SK-N-SH (cell line): Measurements from ENCODE around the gene CDH4. TPM values are rescaled to one million over a fixed set of nuclear protein-coding genes. Genes with fewer than 3 reads are reported as not detected.

Experiments
- CTCF ChIA-PET: fragments of 300-600, 350-600 bp; formaldehyde crosslinking; extraction: SDS; loops from one replicate; lab custom pipeline; 2021; lab: Yijun Ruan, JAX
- POLR2A ChIA-PET: fragments of 350-600 bp; sonication (Branson Sonifier 250); formaldehyde crosslinking; extraction: SDS; loops from one replicate; lab custom pipeline; 2020; ENCODE audit warnings: antibody characterized with exemption, inconsistent platforms; lab: Yijun Ruan, JAX
- DNase-seq: peaks from one replicate; pipeline ENCODE4 v3.0.0; 2012
- H2AFZ ChIP-seq: fragments of 200-600 bp; sonication (generic); 2 replicates; pipeline ENCODE4 v1.8.1; 2016; ENCODE audit warnings: antibody characterized with exemption, mild to moderate bottlenecking, low read depth
- H3F3A ChIP-seq: fragments of 200-600 bp; sonication (generic); replicated peaks from 2 replicates; pipeline ENCODE3; 2016; ENCODE audit warnings: antibody characterized with exemption, mild to moderate bottlenecking; ENCODE audit not compliant: insufficient read depth
- H3K27ac ChIP-seq, 2 experiments: fragments of 200-500 bp in 1 of 2; fragments of 200-600 bp in 1 of 2; sonication (Bioruptor generic) in 1 of 2; sonication (generic), shearing (Covaris generic) in 1 of 2; 2 replicates each; pipeline versions ENCODE4 v1.5.1 to v1.6.1; 2014 to 2016; ENCODE audit warnings: low read depth in 2 of 2, inconsistent platforms in 1 of 2, low read length in 1 of 2, mild to moderate bottlenecking in 1 of 2, mixed read lengths in 1 of 2
- H3K27me3 ChIP-seq: fragments of 200-600 bp; sonication (generic), shearing (Covaris generic); 2 replicates; pipeline ENCODE4 v1.6.1; 2016; ENCODE audit warnings: mixed run types; ENCODE audit not compliant: insufficient read depth
- H3K36me3 ChIP-seq, 2 experiments: fragments of 200-500 bp in 1 of 2; fragments of 200-600 bp in 1 of 2; sonication (Bioruptor generic) in 1 of 2; sonication (generic) in 1 of 2; replicated peaks in 1 of 2; 2 replicates each; pipeline versions ENCODE3 to v1.5.1; 2014 to 2016; ENCODE audit warnings: low read length in 1 of 2, mild to moderate bottlenecking in 1 of 2; ENCODE audit not compliant: insufficient read depth in 2 of 2, control insufficient read depth in 1 of 2
- H3K4me1 ChIP-seq, 2 experiments: fragments of 200-500 bp in 1 of 2; fragments of 200-600 bp in 1 of 2; sonication (Bioruptor generic) in 1 of 2; sonication (generic), shearing (Covaris generic) in 1 of 2; 2 replicates each; pipeline versions ENCODE4 v1.5.1 to v1.6.1; 2014 to 2016; ENCODE audit warnings: low read depth in 1 of 2, low read length in 1 of 2, mixed run types in 1 of 2; ENCODE audit not compliant: insufficient read depth in 2 of 2, control insufficient read depth in 1 of 2
- H3K4me2 ChIP-seq: fragments of 200-600 bp; sonication (generic), shearing (Covaris generic); 2 replicates; pipeline ENCODE4 v1.6.1; 2017; ENCODE audit warnings: mixed run types
- H3K4me3 ChIP-seq, 2 experiments: fragments of 200-500 bp in 1 of 2; fragments of 200-600 bp in 1 of 2; sonication (Bioruptor generic) in 1 of 2; sonication (generic), shearing (Covaris generic) in 1 of 2; 2 replicates each; pipeline versions ENCODE4 v1.5.1 to v1.8.1; 2014 to 2016; ENCODE audit warnings: low read depth in 2 of 2, inconsistent platforms in 1 of 2, low read length in 1 of 2, mild to moderate bottlenecking in 1 of 2, mixed read lengths in 1 of 2, moderate library complexity in 1 of 2
- H3K79me2 ChIP-seq: fragments of 200-600 bp; sonication (generic); 2 replicates; pipeline ENCODE4 v1.8.1; 2017; ENCODE audit warnings: mild to moderate bottlenecking; ENCODE audit not compliant: insufficient read depth
- H3K9ac ChIP-seq: fragments of 200-600 bp; sonication (generic); 2 replicates; pipeline ENCODE4 v1.6.1; 2017; ENCODE audit warnings: mixed run types
- H3K9me2 ChIP-seq: fragments of 200-600 bp; sonication (generic); 2 replicates; pipeline ENCODE4 v1.6.1; 2017; ENCODE audit warnings: mixed run types
- H3K9me3 ChIP-seq: fragments of 200-600 bp; sonication (generic); 2 replicates; pipeline ENCODE4 v1.6.1; 2017; ENCODE audit warnings: mixed run types, mild to moderate bottlenecking, moderate library complexity
- H4K20me1 ChIP-seq: fragments of 200-600 bp; sonication (generic); 2 replicates; pipeline ENCODE4 v1.6.1; 2017; ENCODE audit warnings: mild to moderate bottlenecking, mixed run types; ENCODE audit not compliant: insufficient read depth
- ELF1 ChIP-seq: IDR thresholded peaks from 2 replicates; pipeline ENCODE4 v1.4.0; 2012
- EP300 ChIP-seq, 2 experiments: IDR thresholded peaks; 2 replicates each; pipeline versions ENCODE4 v1.4.0 to v1.6.1; 2012; ENCODE audit warnings: borderline replicate concordance in 1 of 2, low read depth in 1 of 2, low read length in 1 of 2
- EZH2phosphoT487 ChIP-seq: fragments of 200-600 bp; sonication (generic); IDR thresholded peaks from 2 replicates; pipeline ENCODE4 v1.6.1; 2017; ENCODE audit warnings: low read depth, mixed run types, mild to moderate bottlenecking, antibody characterized with exemption, moderate library complexity, borderline replicate concordance
- FOSL2 ChIP-seq: IDR thresholded peaks from 2 replicates; pipeline ENCODE4 v1.4.0; 2012; ENCODE audit warnings: low read depth, mild to moderate bottlenecking, moderate library complexity, borderline replicate concordance
- FOXJ3 ChIP-seq: sonication (generic); formaldehyde crosslinking; IDR thresholded peaks from 2 replicates; pipeline ENCODE4 v1.5.1; 2020; ENCODE audit warnings: mild to moderate bottlenecking, missing genetic modification reagents
- FOXM1 ChIP-seq: IDR thresholded peaks from 2 replicates; pipeline ENCODE4 v1.4.0; 2012; ENCODE audit warnings: low read depth, mild to moderate bottlenecking
- MXI1 ChIP-seq: IDR thresholded peaks from 2 replicates; pipeline ENCODE4 v1.6.1; 2012; ENCODE audit warnings: mild to moderate bottlenecking, low read depth, low read length, improper control_type of control experiment
- NFIC ChIP-seq: IDR thresholded peaks from 2 replicates; pipeline ENCODE4 v1.4.0; 2012; ENCODE audit warnings: borderline replicate concordance
- RAD21 ChIP-seq: IDR thresholded peaks from 2 replicates; pipeline ENCODE4 v1.6.1; 2012; ENCODE audit warnings: mild to moderate bottlenecking, low read length
- RCOR1 ChIP-seq: fragments of 150-350 bp; IDR thresholded peaks from 2 replicates; pipeline ENCODE4 v1.6.1; 2017; ENCODE audit warnings: antibody characterized with exemption, low read length
- RXRA ChIP-seq: IDR thresholded peaks from 2 replicates; pipeline ENCODE4 v1.4.0; 2012; ENCODE audit warnings: low read depth, mild to moderate bottlenecking, borderline replicate concordance
- SIN3A ChIP-seq: IDR thresholded peaks from 2 replicates; pipeline ENCODE4 v1.6.1; 2012; ENCODE audit warnings: low read depth, mild to moderate bottlenecking, low read length, moderate library complexity, borderline replicate concordance
- SMC3 ChIP-seq: IDR thresholded peaks from 2 replicates; pipeline ENCODE4 v1.6.1; 2012; ENCODE audit warnings: low read depth, low read length, improper control_type of control experiment
- TEAD4 ChIP-seq: IDR thresholded peaks from 2 replicates; pipeline ENCODE4 v1.4.0; 2012; ENCODE audit warnings: mild to moderate bottlenecking, borderline replicate concordance; ENCODE audit not compliant: insufficient read depth
- whole genome bisulfite sequencing: methylation state at CpG from one replicate; pipeline ENCODE4 v1.1.6; 2017; ENCODE audit warnings: low lambda C conversion rate; 5-methylcytosine and 5-hydroxymethylcytosine counted together
- polyA plus RNA-seq, 3 experiments: library from polyadenylated mRNA; depleted of rRNA; stranded (reverse); fragments of >200 nt; gene quantifications; 2 replicates each; pipeline ENCODE4 v1.2.3, GENCODE V29; 2012
- TF ChIP-seq, protein P1 (sequence below): IDR thresholded peaks from 2 replicates; pipeline ENCODE4 v1.4.0; 2012; ENCODE audit warnings: low read depth, borderline replicate concordance
- TF ChIP-seq, protein P2 (sequence below): fragments of 200-600 bp; sonication (generic); IDR thresholded peaks from 2 replicates; pipeline ENCODE4 v1.6.1; 2017; ENCODE audit warnings: antibody characterized with exemption, mild to moderate bottlenecking, moderate library complexity

Gene CDH4
- polyA plus RNA-seq, 1 of the 3 experiments (the other 2 are of a cell fraction), result not detected

DNA sequence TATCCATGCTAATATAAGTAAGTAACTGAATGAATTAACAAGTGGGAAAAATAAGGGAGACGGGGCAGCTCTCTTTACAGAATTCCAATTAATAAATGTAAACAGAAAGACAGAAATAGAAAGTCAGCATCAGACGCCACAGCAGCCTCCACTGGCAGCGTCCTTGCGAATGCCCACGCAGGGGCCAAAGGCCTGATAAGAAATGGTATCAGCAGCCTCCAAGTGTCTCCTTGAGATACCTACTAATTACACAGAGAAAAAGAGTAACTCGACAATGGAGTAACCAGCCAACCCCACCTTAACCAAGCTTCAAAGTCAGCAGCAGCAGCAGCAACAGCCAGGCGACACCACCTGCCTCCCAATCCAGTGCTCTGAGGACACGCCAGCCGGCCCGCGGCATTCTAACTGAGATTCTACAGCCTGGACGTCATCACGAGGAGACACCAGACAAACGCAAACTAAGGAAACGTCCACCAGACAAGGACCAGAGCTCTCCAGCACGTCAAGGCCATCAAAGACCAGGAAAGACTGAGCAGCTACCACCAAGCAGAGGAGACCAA lies 734.8 kb downstream of the CDH4 start:
- H3K4me1 ChIP-seq, result no peaks in the 10 kb centered on the region
- H3K79me2 ChIP-seq, result no peaks in the 10 kb centered on the region
- no peaks in the 10 kb centered on the region for H3K9me2 ChIP-seq
- no peak overlapping the region for H3K4me2 ChIP-seq
- no peak for TF ChIP-seq FOXJ3
- TF ChIP-seq SIN3A, result no peak
- TF ChIP-seq FOSL2, result no peak
- TF ChIP-seq SMC3, result no peak
- TF ChIP-seq EP300 (IDR thresholded peaks at IDR 0.05; ENCODE audit: borderline replicate concordance in 1 of 2, low read depth in 1 of 2, low read length in 1 of 2), result no peak
- TF ChIP-seq RCOR1, result no peak
- TF ChIP-seq, protein P1, sequence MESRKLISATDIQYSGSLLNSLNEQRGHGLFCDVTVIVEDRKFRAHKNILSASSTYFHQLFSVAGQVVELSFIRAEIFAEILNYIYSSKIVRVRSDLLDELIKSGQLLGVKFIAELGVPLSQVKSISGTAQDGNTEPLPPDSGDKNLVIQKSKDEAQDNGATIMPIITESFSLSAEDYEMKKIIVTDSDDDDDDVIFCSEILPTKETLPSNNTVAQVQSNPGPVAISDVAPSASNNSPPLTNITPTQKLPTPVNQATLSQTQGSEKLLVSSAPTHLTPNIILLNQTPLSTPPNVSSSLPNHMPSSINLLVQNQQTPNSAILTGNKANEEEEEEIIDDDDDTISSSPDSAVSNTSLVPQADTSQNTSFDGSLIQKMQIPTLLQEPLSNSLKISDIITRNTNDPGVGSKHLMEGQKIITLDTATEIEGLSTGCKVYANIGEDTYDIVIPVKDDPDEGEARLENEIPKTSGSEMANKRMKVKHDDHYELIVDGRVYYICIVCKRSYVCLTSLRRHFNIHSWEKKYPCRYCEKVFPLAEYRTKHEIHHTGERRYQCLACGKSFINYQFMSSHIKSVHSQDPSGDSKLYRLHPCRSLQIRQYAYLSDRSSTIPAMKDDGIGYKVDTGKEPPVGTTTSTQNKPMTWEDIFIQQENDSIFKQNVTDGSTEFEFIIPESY, result no peak
- TF ChIP-seq TEAD4, result no peak
- no peak for TF ChIP-seq FOXM1
- TF ChIP-seq, protein P2, sequence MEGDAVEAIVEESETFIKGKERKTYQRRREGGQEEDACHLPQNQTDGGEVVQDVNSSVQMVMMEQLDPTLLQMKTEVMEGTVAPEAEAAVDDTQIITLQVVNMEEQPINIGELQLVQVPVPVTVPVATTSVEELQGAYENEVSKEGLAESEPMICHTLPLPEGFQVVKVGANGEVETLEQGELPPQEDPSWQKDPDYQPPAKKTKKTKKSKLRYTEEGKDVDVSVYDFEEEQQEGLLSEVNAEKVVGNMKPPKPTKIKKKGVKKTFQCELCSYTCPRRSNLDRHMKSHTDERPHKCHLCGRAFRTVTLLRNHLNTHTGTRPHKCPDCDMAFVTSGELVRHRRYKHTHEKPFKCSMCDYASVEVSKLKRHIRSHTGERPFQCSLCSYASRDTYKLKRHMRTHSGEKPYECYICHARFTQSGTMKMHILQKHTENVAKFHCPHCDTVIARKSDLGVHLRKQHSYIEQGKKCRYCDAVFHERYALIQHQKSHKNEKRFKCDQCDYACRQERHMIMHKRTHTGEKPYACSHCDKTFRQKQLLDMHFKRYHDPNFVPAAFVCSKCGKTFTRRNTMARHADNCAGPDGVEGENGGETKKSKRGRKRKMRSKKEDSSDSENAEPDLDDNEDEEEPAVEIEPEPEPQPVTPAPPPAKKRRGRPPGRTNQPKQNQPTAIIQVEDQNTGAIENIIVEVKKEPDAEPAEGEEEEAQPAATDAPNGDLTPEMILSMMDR, result no peak
- no peak for TF ChIP-seq RAD21
- no peak for TF ChIP-seq RXRA
- no peak for TF ChIP-seq MXI1
- TF ChIP-seq ELF1, result no peak
- no peak for TF ChIP-seq EZH2phosphoT487
- TF ChIP-seq NFIC, result no peak
- H3K27me3 ChIP-seq, result no peaks in the 10 kb centered on the region
- H4K20me1 ChIP-seq, result no peaks in the 10 kb centered on the region
- peaks cover 6 to 36% of the 10 kb centered on the region in 2 experiments for H3K36me3 ChIP-seq
- H3K4me3 ChIP-seq, result no peak overlapping the region
- ChIA-PET CTCF (no interaction called here), POLR2A (no interaction called here)
- H3K9me3 ChIP-seq, result no peaks in the 10 kb centered on the region
- no peaks in the 10 kb centered on the region for H3F3A ChIP-seq
- no peak overlapping the region for H2AFZ ChIP-seq
- no peak overlapping the region for H3K27ac ChIP-seq
- no peak for DNase-seq
- H3K9ac ChIP-seq, result no peak overlapping the region
- 94% methylated on average over 16 of the region's 16 CpGs for WGBS
